ENCODE data around the gene TCF15.

- TF ChIP-seq CTCF (IDR thresholded peaks at IDR 0.05), result no peak
- no peak for TF ChIP-seq POLR2A (IDR thresholded peaks at IDR 0.05)
- TF ChIP-seq POLR2AphosphoS5 (IDR thresholded peaks at IDR 0.05), result no peak
These were observed 38.2 kb downstream of the TCF15 start for GRCh38 chr20:571754-572441.
